GM18951 (cell line): ENCODE results near the gene PCDH19.

Experiments used
- POLR2A ChIP-seq: IDR thresholded peaks from 4 replicates; pipeline ENCODE4 v1.6.1; 2011; ENCODE audit warnings: mild to moderate bottlenecking; ENCODE audit not compliant: insufficient read length, insufficient read depth; ENCODE audit errors: extremely low read depth
- in situ Hi-C: fragments of 300-500 bp; cut with MboI; formaldehyde crosslinking; loops from one replicate; pipeline ENCODE4 v1.12.0; 2022; ENCODE audit warnings: low sequenced_read_pairs, mixed read lengths, inconsistent platforms; ENCODE audit not compliant: unreplicated experiment

The PCDH19 gene

DNA sequence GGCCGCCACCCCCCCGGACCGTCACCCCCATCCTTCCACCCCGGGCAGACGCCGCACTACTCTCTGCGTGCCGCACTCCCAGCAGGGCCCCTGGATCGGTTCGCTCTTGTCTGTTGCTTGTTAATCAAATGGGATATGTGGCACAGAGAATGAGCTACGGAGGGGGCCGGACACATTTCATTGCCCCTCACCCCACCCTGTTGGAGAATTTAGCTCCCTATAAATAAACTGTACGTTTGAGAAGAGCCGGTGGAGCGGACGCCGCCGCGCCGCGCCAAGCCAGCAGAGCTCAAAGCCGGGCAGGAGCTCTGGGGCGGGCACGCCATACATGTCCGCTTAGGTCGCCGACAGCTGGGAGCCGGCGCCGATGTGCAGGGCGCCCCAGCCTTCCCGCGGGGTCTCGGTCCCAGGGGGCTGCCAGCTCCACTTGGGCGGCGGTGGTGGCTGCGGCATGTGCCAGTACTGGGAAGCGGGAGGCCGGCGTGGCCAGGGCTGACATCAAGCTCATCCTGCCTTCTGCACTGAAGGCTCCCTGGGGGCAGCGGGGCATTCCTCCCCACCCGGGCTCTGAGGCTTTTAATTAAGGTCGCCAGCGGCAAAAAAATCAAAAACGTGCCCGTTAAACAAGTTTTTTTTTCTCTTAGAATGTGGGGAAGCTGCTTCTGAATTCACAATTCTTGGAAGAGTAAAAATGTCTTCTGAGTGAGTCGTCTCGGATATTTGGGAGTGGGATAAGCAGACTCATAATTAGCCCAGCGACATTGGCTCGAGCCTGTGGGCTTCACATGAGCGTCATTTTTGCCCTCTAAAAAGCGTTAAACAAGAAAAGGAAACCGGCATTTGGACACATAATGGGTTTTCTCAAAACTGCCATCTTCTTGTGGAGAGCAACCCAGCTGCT, 1.1 kb upstream of the PCDH19 start:
- in situ Hi-C loops, result no loop called here

GRCh38 chrX:100408713-100409609, 1.1 kb downstream of the PCDH19 start:
- no peak for TF ChIP-seq POLR2A
- in situ Hi-C loops, result no loop called here

More for the DNA sequence above, 1.1 kb upstream of the PCDH19 start:
- TF ChIP-seq POLR2A, result no peak

DNA sequence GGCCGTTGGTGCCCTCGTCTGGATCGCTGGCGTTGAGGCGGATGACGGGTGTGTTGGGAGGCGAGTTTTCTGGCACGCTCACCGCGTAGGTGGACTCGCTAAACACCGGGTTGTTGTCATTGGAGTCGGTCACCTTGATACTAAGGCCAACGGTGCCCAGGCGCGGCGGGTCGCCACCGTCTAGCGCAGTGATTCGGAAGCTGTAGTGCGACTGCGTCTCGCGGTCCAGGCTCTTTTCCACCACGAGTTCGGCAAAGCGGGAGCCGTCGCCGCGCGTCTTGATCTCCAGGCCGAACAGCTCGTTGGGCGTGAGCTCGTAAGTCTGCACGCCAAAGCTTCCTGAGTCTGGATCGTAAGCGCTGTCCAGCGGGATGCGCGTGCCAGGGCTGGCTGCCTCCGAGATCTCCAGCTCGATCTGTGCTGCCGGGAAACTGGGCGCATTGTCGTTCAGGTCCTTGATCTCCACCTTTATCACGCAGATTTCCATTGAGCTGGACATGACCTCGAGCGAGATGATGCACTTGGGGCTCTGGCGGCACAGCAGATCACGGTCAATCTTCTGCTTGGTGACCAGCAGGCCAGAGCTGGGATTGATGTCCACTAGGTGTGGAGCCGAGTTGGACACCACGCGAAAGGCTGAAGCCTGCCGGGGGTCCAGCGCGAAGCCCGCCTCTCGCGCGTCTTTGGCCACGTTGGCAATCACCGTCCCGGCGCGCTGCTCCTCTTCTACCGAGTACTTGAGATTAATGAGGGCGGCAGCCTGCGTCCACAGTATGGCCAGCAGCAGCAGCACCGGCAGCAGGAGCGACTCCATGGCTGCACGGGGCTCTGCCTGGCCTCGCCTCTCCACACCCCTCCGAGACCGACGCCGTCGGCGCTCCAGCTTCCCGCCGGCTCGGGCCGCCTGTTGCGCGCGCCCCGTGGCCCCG, 2.0 kb downstream of the PCDH19 start:
- in situ Hi-C loops, result no loop called here

GRCh38 chrX:100407147-100407783, 2.8 kb downstream of the PCDH19 start:
- no peak for TF ChIP-seq POLR2A
- in situ Hi-C loops, result no loop called here

More for the DNA sequence above, 2.0 kb downstream of the PCDH19 start:
- no peak for TF ChIP-seq POLR2A

GRCh38 chrX:100405424-100405823, 4.6 kb downstream of the PCDH19 start:
- in situ Hi-C loops, result no loop called here
- no peak for TF ChIP-seq POLR2A

DNA sequence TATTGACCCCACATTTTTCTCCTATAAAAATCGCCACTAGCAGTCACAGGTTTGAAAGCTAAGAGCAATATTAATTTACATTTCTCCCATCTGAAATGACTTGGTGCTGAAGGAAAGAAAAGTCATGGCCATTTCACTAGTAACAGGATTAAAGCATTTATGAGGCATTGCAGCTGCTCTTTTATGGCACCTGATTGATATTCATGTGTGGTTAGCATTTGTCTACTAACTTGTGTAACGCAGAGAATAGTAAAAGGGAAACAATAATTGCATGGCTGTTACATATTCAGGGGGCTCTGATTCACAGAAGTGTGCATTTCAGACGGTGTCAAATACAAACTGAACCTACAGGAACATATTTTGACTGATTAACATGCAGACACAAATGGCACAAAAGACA, 5.2 kb downstream of the PCDH19 start:
- in situ Hi-C loops, result no loop called here
- no peak for TF ChIP-seq POLR2A

DNA sequence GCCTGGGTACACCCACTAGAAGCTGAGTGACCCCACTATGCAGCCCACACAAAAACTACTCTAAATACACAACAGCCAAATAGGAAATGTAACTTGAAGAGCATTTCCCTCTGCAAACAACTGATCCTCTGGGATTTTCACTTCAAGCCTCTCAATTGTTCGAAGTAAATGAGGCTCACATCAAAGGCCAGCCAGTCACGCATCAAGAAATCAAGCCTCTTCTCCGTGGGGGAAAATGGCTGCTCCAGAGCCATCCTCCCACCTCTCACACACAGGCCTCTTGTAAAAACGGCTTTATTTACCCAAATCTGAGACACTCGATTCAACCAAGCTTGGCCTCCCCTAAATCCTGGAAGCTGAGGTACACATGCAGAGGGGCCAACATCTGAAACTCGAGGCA, 14.3 kb downstream of the PCDH19 start:
- in situ Hi-C loops, result no loop called here
- no peak for TF ChIP-seq POLR2A

DNA sequence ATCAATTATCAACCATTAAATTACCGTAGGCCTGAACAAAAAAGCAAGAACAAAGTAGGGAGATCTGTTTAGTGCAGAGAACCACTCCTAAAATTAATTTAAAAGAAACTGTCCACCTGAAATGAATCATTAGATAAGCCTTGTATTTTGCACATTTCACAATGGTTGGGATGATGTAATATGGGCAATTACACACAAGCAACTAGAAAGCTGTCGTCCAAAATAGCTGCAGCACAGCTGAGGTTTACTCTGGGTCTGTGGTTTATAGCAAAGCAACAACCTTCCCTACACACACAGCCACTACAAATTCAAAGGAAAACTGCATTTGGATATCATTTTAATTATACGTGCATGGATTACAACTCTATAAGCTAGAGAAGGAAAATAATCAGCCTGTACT, 28.5 kb downstream of the PCDH19 start:
- in situ Hi-C loops, result no loop called here

GRCh38 chrX:100379388-100379986, 30.6 kb downstream of the PCDH19 start:
- in situ Hi-C loops, result no loop called here
- TF ChIP-seq POLR2A, result no peak

More for the DNA sequence above, 28.5 kb downstream of the PCDH19 start:
- no peak for TF ChIP-seq POLR2A

GRCh38 chrX:100377826-100378225, 32.2 kb downstream of the PCDH19 start:
- no peak for TF ChIP-seq POLR2A
- in situ Hi-C loops, result no loop called here

- TF ChIP-seq POLR2A, result no peak
- in situ Hi-C loops, result no loop called here
Observed at GRCh38 chrX:100376576-100376975, 33.5 kb downstream of the PCDH19 start.

DNA sequence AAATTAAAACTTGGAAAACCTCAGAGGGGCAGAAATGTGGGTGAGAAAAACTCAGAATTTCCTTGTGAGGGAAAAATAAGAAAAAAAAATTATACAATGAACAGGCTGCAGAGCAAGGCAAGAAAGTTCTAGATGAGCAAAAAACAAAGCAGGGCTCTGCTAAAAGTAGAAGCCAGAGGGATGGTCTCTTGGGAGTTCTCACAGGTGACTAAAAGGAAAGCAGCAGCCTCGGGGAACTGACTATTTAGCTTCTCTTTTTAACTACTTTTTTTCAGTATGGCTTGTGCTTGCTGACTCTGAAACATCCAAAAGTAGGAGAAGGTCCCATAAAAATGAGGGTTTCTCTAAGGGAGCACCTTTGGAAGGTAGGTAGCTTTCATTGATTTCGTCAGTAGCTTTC, 36.4 kb downstream of the PCDH19 start:
- in situ Hi-C loops, result no loop called here
- TF ChIP-seq POLR2A, result no peak

DNA sequence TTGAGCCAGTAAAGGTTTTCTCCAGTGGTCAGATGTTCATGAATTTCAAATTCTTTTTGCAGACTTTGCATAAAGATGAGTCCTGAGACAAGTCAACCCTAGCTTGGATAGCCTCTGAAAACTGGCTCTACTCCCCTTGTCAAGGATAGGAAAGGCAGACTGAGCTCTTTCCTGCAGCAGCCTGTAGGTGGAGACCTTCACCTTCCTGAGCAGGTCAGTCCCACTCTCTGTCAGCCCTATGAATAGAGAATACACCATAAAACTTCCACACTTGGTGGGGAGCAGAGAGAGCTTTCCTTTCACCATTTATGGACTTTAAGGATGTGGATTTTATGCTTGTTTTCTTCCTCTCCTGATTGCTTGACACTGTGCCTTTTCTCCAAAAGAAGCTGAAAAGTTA, 41.9 kb downstream of the PCDH19 start:
- no peak for TF ChIP-seq POLR2A
- in situ Hi-C loops, result no loop called here
